Skeletal muscle satellite cell (primary cell): ENCODE data around the gene AAMDC. TPM values are rescaled to one million over a fixed set of nuclear protein-coding genes. Genes with fewer than 3 reads are reported as not detected.

Experiments used
- small RNA-seq: library from RNA; depleted of rRNA; stranded (forward); fragments of <200 nt; gene quantifications from one replicate; pipeline ENCODE3, GENCODE V24; 2012

AAMDC gene

Small RNAs within 50 kb of the gene (small RNA-seq; reads per million reads assigned to genes)
- gene AP002812.4: not detected
